ENCODE results near the gene NGFR. TPM values are rescaled to one million over a fixed set of nuclear protein-coding genes. Genes with fewer than 3 reads are reported as not detected.

NGFR gene
- total RNA-seq, 1 donor from 2014 or later = 1.8 TPM

DNA sequence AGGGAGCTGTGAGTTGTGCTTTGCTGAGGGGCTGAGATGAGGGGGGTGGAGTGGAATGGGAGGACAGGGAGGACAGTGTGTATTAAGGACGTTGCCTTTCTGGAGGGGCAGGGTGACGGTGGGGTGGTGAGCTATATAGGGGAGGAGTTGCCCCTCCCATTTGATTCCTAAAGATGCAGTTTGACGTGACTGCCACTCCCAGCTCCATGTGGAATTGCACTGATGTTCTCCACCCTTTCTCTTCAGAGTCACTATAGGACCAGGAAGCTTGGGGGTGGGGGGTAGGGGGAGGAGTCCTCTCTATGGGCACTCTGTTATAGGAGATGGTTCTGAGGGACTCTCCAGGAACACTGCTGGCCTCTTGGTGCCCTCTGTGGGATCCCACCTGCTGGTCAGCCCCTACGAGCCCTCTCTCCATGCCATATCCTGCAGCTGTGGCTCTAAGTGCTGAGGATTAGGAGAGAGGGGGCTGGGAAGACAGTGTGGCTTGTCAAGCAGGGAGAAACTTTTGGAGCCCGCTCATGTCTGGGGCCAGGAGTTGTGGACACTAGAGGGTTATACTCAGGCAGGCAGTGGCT is 3.8 kb upstream of the NGFR start:
- H3K36me3 Mint-ChIP-seq (ENCODE audit: low read depth) = no peaks in the 10 kb centered on the region
- peaks cover 11% of the 10 kb centered on the region for H3K4me1 Mint-ChIP-seq (ENCODE audit: low read depth)
- no peak overlapping the region for H3K27ac Mint-ChIP-seq (ENCODE audit: unreplicated experiment)
- TF ChIP-seq, protein P1, sequence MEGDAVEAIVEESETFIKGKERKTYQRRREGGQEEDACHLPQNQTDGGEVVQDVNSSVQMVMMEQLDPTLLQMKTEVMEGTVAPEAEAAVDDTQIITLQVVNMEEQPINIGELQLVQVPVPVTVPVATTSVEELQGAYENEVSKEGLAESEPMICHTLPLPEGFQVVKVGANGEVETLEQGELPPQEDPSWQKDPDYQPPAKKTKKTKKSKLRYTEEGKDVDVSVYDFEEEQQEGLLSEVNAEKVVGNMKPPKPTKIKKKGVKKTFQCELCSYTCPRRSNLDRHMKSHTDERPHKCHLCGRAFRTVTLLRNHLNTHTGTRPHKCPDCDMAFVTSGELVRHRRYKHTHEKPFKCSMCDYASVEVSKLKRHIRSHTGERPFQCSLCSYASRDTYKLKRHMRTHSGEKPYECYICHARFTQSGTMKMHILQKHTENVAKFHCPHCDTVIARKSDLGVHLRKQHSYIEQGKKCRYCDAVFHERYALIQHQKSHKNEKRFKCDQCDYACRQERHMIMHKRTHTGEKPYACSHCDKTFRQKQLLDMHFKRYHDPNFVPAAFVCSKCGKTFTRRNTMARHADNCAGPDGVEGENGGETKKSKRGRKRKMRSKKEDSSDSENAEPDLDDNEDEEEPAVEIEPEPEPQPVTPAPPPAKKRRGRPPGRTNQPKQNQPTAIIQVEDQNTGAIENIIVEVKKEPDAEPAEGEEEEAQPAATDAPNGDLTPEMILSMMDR (IDR thresholded peaks at IDR 0.05) = no peak
- no peaks in the 10 kb centered on the region for H3K9me3 Mint-ChIP-seq (ENCODE audit: low read depth)
- no peak for DNase-seq (ENCODE audit: low spot score)
- H3K27me3 Mint-ChIP-seq (ENCODE audit: low read depth) = peaks cover 29% of the 10 kb centered on the region
- H3K4me3 Mint-ChIP-seq (ENCODE audit: unreplicated experiment) = no peak overlapping the region

- TF ChIP-seq, protein P1 (IDR thresholded peaks at IDR 0.05) = no peak
- Mint-ChIP-seq H3K27ac (ENCODE audit: unreplicated experiment) (no peak overlapping the region), H3K4me1 (ENCODE audit: low read depth) (peaks cover 19% of the 10 kb centered on the region), H3K27me3 (ENCODE audit: low read depth) (peaks cover 39% of the 10 kb centered on the region), H3K4me3 (ENCODE audit: unreplicated experiment) (peak overlapping the region; percentile 50), H3K9me3 (ENCODE audit: low read depth) (no peaks in the 10 kb centered on the region), H3K36me3 (ENCODE audit: low read depth) (no peaks in the 10 kb centered on the region)
- no peak for DNase-seq (ENCODE audit: low spot score)
These were observed 601 bp upstream of the NGFR start for GRCh38 chr17:49494399-49494985.

DNA sequence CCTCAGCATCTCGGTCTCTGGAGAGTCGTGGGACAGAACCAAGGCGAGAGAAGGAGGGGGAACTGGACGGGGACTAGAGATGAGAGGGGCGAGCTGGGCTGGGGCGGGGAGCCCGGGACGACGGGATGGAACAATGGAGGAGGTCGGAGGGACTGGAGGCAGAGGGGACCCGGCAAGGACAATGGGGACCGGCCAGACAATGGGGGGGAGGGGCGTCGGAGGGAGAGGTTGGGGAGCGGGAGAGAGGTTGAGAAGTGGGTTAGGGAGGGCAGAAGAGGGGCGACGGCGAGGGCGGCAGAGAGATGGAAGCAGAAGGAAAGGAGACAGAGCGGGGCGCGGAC is 719 bp downstream of the NGFR start:
- Mint-ChIP-seq H3K9me3 (ENCODE audit: low read depth) (no peaks in the 10 kb centered on the region), H3K27me3 (ENCODE audit: low read depth) (peaks cover 38% of the 10 kb centered on the region), H3K4me3 (ENCODE audit: unreplicated experiment) (peak overlapping the region; percentile 61), H3K4me1 (ENCODE audit: low read depth) (peaks cover 19% of the 10 kb centered on the region), H3K27ac (ENCODE audit: unreplicated experiment) (peak overlapping the region; percentile 2), H3K36me3 (ENCODE audit: low read depth) (no peaks in the 10 kb centered on the region)
- TF ChIP-seq, protein P1 (IDR thresholded peaks at IDR 0.05) = no peak
- no peak for DNase-seq (ENCODE audit: low spot score)

DNA sequence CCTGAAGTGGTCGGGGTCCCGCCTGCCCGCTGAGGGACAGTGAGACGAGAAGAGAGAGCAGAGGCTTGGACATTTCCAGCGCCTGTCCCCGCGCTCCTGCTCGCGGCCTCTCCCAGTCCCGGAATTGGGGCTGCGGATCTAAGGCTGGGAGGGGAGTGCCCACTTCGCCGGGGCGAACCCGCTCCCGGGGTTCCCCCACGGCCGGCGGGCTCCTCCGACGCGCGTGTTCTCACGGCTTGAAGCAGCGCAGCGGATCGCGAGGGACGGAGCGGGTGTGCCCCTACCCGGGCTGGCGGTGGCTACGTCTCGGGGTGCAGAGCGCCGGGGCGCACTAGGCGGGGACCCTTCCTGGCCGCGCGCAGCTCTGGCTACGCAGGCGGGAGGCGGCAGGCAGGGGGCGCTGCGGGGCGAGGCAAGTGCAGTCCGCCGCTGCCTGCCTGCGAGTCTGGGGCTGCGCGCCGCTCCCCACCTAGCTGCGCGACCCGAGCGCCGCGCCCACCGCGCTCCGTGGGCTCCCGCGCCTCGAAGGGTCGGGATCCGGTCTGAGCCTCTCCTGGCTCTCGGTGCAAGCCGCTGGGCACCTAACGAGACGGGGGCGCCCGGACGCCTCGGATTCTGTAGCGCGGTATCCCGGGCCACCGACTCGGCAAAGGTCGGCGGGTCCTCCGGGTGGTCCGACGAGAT is 1.2 kb downstream of the NGFR start:
- no peak for DNase-seq (ENCODE audit: low spot score)
- Mint-ChIP-seq H3K4me1 (ENCODE audit: low read depth) (peaks cover 19% of the 10 kb centered on the region), H3K27me3 (ENCODE audit: low read depth) (peaks cover 37% of the 10 kb centered on the region), H3K36me3 (ENCODE audit: low read depth) (no peaks in the 10 kb centered on the region), H3K27ac (ENCODE audit: unreplicated experiment) (no peak overlapping the region), H3K9me3 (ENCODE audit: low read depth) (no peaks in the 10 kb centered on the region), H3K4me3 (ENCODE audit: unreplicated experiment) (peak overlapping the region; percentile 69)
- TF ChIP-seq, protein P1 (IDR thresholded peaks at IDR 0.05) = peak; percentile 94

DNA sequence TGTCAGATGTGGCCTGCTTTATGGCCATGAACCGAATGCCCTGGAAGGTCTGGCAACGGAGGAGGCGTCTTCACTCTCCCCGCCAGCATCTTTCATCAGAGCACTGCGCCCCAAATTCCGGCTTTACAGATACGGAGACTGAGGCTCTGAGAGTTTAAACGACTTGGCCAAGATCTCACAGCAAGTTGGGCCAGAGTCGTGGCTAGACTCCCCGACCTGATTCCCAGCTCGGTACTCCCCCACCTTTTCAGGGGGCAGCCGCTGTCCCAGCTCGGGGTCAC is 1.7 kb downstream of the NGFR start:
- Mint-ChIP-seq H3K36me3 (ENCODE audit: low read depth) (no peaks in the 10 kb centered on the region), H3K27ac (ENCODE audit: unreplicated experiment) (no peak overlapping the region), H3K4me1 (ENCODE audit: low read depth) (peaks cover 19% of the 10 kb centered on the region), H3K4me3 (ENCODE audit: unreplicated experiment) (peak overlapping the region; percentile 69), H3K27me3 (ENCODE audit: low read depth) (peaks cover 36% of the 10 kb centered on the region), H3K9me3 (ENCODE audit: low read depth) (no peaks in the 10 kb centered on the region)
- DNase-seq (ENCODE audit: low spot score) = no peak
- TF ChIP-seq, protein P1 (IDR thresholded peaks at IDR 0.05) = no peak

All from chondrocyte (in vitro differentiated cells).